ENCODE data around the gene IQSEC1. TPM values are rescaled to one million over a fixed set of nuclear protein-coding genes. Genes with fewer than 3 reads are reported as not detected.

IQSEC1 gene
- total RNA-seq, 1 experiment from 2014 or later = 28.1 TPM

- no peak for TF ChIP-seq SP1 (IDR thresholded peaks at IDR 0.05; ENCODE audit: low read depth)
- TF ChIP-seq, protein P1, sequence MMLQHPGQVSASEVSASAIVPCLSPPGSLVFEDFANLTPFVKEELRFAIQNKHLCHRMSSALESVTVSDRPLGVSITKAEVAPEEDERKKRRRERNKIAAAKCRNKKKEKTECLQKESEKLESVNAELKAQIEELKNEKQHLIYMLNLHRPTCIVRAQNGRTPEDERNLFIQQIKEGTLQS (IDR thresholded peaks at IDR 0.05) = no peak
- TF ChIP-seq RAD21 (IDR thresholded peaks at IDR 0.05; ENCODE audit: low read depth) = no peak
- TF ChIP-seq REST (IDR thresholded peaks at IDR 0.05; ENCODE audit: low read depth) = no peak
- no peak for TF ChIP-seq SRF (IDR thresholded peaks at IDR 0.05; ENCODE audit: low read depth)
- TF ChIP-seq JUND (IDR thresholded peaks at IDR 0.05) = no peak
- no peak for TF ChIP-seq YY1 (IDR thresholded peaks at IDR 0.05; ENCODE audit: extremely low read depth, insufficient replicate concordance, low read depth, low read length)
- no peak for TF ChIP-seq POLR2AphosphoS5 (IDR thresholded peaks at IDR 0.05; ENCODE audit: low read depth, low read length)
These were observed 51.8 kb downstream of the IQSEC1 start (continued) for GRCh38 chr3:13021141-13022114.

DNA sequence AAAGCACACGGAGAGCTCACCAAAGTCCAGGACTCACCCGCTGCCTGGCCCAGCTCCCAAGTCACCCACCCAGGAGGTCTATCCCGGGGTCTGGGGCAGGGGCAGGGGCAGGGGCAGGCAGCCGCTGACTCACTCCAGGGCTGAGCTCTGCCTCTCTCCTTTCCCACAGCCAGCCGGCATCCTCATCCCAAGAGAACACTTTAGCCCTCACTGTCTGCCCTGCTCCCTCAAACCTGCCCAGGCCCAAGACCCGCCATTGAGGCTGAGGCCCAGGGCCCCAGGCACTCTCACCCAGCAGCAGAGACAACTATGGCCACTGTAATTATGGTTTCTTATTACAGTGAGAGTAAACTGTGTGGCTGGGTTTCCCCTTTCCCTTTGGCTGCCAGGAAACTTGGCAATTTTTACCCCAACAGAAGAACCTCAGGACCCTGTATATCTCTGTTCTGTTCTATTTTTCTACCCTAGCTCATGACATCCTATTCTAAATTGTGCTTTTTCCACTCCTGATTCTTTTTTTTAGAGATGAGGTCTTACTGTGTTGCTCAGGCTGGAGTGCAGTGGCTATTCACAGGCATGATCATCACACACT, 53.0 kb downstream of the IQSEC1 start:
- BruUV-seq (replicated peaks) = no TSS peak

More for the DNA sequence above, 53.0 kb downstream of the IQSEC1 start:
- CTCF ChIA-PET = no interaction called here
- intact Hi-C loops (cut with micrococcal nuclease) = no loop called here
- no peaks in the 10 kb centered on the region for H3K9me3 ChIP-seq (ENCODE audit: control insufficient read depth in 1 of 2, insufficient read depth in 1 of 2, low read depth in 1 of 2, low read length in 2 of 2)
- POLR2A ChIA-PET = no interaction called here
- no peaks in the 10 kb centered on the region for H4K20me1 ChIP-seq (ENCODE audit: insufficient read depth)
- TF ChIP-seq ELF1 (IDR thresholded peaks at IDR 0.05; ENCODE audit: borderline replicate concordance, low read depth) = no peak
- TF ChIP-seq, protein P2, sequence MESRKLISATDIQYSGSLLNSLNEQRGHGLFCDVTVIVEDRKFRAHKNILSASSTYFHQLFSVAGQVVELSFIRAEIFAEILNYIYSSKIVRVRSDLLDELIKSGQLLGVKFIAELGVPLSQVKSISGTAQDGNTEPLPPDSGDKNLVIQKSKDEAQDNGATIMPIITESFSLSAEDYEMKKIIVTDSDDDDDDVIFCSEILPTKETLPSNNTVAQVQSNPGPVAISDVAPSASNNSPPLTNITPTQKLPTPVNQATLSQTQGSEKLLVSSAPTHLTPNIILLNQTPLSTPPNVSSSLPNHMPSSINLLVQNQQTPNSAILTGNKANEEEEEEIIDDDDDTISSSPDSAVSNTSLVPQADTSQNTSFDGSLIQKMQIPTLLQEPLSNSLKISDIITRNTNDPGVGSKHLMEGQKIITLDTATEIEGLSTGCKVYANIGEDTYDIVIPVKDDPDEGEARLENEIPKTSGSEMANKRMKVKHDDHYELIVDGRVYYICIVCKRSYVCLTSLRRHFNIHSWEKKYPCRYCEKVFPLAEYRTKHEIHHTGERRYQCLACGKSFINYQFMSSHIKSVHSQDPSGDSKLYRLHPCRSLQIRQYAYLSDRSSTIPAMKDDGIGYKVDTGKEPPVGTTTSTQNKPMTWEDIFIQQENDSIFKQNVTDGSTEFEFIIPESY (IDR thresholded peaks at IDR 0.05; ENCODE audit: extremely low read depth, insufficient replicate concordance, low read length) = no peak
- TF ChIP-seq, protein P3, sequence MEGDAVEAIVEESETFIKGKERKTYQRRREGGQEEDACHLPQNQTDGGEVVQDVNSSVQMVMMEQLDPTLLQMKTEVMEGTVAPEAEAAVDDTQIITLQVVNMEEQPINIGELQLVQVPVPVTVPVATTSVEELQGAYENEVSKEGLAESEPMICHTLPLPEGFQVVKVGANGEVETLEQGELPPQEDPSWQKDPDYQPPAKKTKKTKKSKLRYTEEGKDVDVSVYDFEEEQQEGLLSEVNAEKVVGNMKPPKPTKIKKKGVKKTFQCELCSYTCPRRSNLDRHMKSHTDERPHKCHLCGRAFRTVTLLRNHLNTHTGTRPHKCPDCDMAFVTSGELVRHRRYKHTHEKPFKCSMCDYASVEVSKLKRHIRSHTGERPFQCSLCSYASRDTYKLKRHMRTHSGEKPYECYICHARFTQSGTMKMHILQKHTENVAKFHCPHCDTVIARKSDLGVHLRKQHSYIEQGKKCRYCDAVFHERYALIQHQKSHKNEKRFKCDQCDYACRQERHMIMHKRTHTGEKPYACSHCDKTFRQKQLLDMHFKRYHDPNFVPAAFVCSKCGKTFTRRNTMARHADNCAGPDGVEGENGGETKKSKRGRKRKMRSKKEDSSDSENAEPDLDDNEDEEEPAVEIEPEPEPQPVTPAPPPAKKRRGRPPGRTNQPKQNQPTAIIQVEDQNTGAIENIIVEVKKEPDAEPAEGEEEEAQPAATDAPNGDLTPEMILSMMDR (IDR thresholded peaks at IDR 0.05 in 2 of 3, conservative IDR thresholded peaks at IDR 0.05 in 1 of 3; ENCODE audit: borderline replicate concordance in 1 of 3, insufficient read depth in 1 of 3, low read depth in 2 of 3, low read length in 2 of 3) = no peak
- TF ChIP-seq CBX3 (IDR thresholded peaks at IDR 0.05; ENCODE audit: low read depth) = no peak
- no peaks in the 10 kb centered on the region for H3K27me3 ChIP-seq (ENCODE audit: insufficient read depth, low read length)
- H3K9me2 ChIP-seq (ENCODE audit: insufficient read depth) = no peaks in the 10 kb centered on the region
- DNase-seq (ENCODE audit: low read depth, low spot score) = no peak
- peaks cover 4 to 27% of the 10 kb centered on the region in 2 experiments; a peak in 3 of 4 replicates for H3K4me1 ChIP-seq (ENCODE audit: control insufficient read depth in 1 of 2, insufficient read depth in 2 of 2, low read length in 2 of 2)
- ATAC-seq = no peak
- no peak overlapping the region for H2AFZ ChIP-seq (ENCODE audit: low read depth, low read length, poor library complexity, severe bottlenecking)
- RAD21 ChIA-PET (ENCODE audit: low non-redundant PET in 1 of 2, low total read pairs in 2 of 2, uncharacterized antibody in 2 of 2, unreplicated experiment in 2 of 2) = no interaction called here
- no peaks in the 10 kb centered on the region for H3K79me2 ChIP-seq (ENCODE audit: insufficient read depth, low read length)
- H3K27ac ChIP-seq (ENCODE audit: low read depth, low read length) = no peak overlapping the region
- no peak overlapping the region for H3K4me2 ChIP-seq (ENCODE audit: low read length)
- no peaks in the 10 kb centered on the region for H3K36me3 ChIP-seq (ENCODE audit: control insufficient read depth in 1 of 2, insufficient read depth in 2 of 2, low read length in 2 of 2)
- H3K9ac ChIP-seq (ENCODE audit: low read length) = no peak overlapping the region
- no peak overlapping the region for H3K4me3 ChIP-seq (replicated peaks in 1 of 2; ENCODE audit: low read depth in 1 of 2, low read length in 2 of 2)
